HEK293 (cell line): ENCODE results near the gene IRF2.

Experiments used
- CTCF ChIP-seq: fragments of 450-650 bp; formaldehyde crosslinking; IDR thresholded peaks from 2 replicates; pipeline ENCODE4 v1.5.1; 2016; ENCODE audit warnings: missing biosample characterization, missing genetic modification characterization
- HOXA7 ChIP-seq: sonication (generic); formaldehyde crosslinking; IDR thresholded peaks from 2 replicates; pipeline ENCODE4 v1.8.1; 2022; ENCODE audit warnings: missing genetic modification reagents, borderline replicate concordance
- MEIS1 ChIP-seq: sonication (generic); formaldehyde crosslinking; IDR thresholded peaks from 2 replicates; pipeline ENCODE4 v1.8.1; 2022; ENCODE audit warnings: missing genetic modification reagents, mild to moderate bottlenecking, borderline replicate concordance
- REST ChIP-seq: fragments of 450-650 bp; formaldehyde crosslinking; IDR thresholded peaks from 2 replicates; pipeline ENCODE4 v1.5.1; 2016; ENCODE audit warnings: missing biosample characterization, missing genetic modification characterization
- SP2 ChIP-seq: fragments of 450-650 bp; formaldehyde crosslinking; IDR thresholded peaks from 2 replicates; pipeline ENCODE4 v1.5.1; 2016; ENCODE audit warnings: missing biosample characterization, missing genetic modification characterization
- ZBTB44 ChIP-seq: fragments of 450-650 bp; IDR thresholded peaks from 2 replicates; pipeline ENCODE4 v1.5.1; 2018; ENCODE audit warnings: missing biosample characterization, mild to moderate bottlenecking, missing genetic modification characterization
- ZNF19 ChIP-seq: fragments of 450-650 bp; formaldehyde crosslinking; IDR thresholded peaks from 2 replicates; pipeline ENCODE4; 2016; ENCODE audit warnings: missing biosample characterization, missing genetic modification characterization, low read depth
- ZNF37A ChIP-seq: fragments of 450-650 bp; IDR thresholded peaks from 2 replicates; pipeline ENCODE4 v1.5.1; 2018; ENCODE audit warnings: missing biosample characterization, missing genetic modification characterization
- ZNF544 ChIP-seq: fragments of 450-650 bp; formaldehyde crosslinking; IDR thresholded peaks from 2 replicates; pipeline ENCODE4 v1.5.0; 2017; ENCODE audit warnings: missing biosample characterization, missing genetic modification characterization
- ZNF555 ChIP-seq: fragments of 450-650 bp; formaldehyde crosslinking; conservative IDR thresholded peaks from 2 replicates; pipeline ENCODE4 v1.5.1; 2017; ENCODE audit warnings: missing biosample characterization, mild to moderate bottlenecking, missing genetic modification characterization, inconsistent platforms
- ZNF580 ChIP-seq: fragments of 450-650 bp; formaldehyde crosslinking; IDR thresholded peaks from 2 replicates; pipeline ENCODE4 v1.5.1; 2016; ENCODE audit warnings: missing biosample characterization, missing genetic modification characterization
- ZNF623 ChIP-seq: fragments of 450-650 bp; formaldehyde crosslinking; IDR thresholded peaks from 2 replicates; pipeline ENCODE4 v1.5.1; 2016; ENCODE audit warnings: missing biosample characterization, missing genetic modification characterization
- ZNF639 ChIP-seq: fragments of 450-650 bp; formaldehyde crosslinking; IDR thresholded peaks from 2 replicates; pipeline ENCODE4 v1.5.1; 2016; ENCODE audit warnings: missing biosample characterization, missing genetic modification characterization

GRCh38 chr4:184448821-184449220 lies 25.5 kb downstream of the IRF2 start:
- TF ChIP-seq CTCF (tag by site-specific recombination) (no peak), ZNF580 (no peak), ZNF623 (tag by site-specific recombination) (no peak), ZNF19 (tag by site-specific recombination) (no peak), ZNF555 (tag by site-specific recombination) (no peak), ZNF639 (no peak), MEIS1 (CRISPR knock-in tag) (no peak), HOXA7 (CRISPR knock-in tag) (no peak), REST (tag by site-specific recombination) (no peak), ZNF37A (tag by site-specific recombination) (no peak), SP2 (tag by site-specific recombination) (no peak), ZBTB44 (tag by site-specific recombination) (no peak), ZNF544 (no peak)
